Esophagus squamous epithelium (tissue), 5 donors: ENCODE results near the gene RRP1. TPM values are rescaled to one million over a fixed set of nuclear protein-coding genes. Genes with fewer than 3 reads are reported as not detected.
A peak's percentile ranks its signal among the peaks of the same experiment; 100 is the strongest.

ENCODE experiments used
- DNase-seq: peaks from one replicate; lab custom pipeline; 2025; lab: John Stamatoyannopoulos, UW
- H3K27ac ChIP-seq, 4 donors: fragments of 200-600 bp; sonication (generic); one replicate each; pipeline ENCODE4 v1.5.1; 2016 to 2019; ENCODE audit warnings: mild to moderate bottlenecking in 1 of 4
- H3K27me3 ChIP-seq, 4 donors: fragments of 200-600 bp; sonication (generic); 1 replicate in 3 of 4; 2 replicates in 1 of 4; pipeline versions ENCODE4 v1.5.1 to v1.6.0; 2017 to 2021; ENCODE audit warnings: antibody characterized with exemption in 1 of 4
- H3K36me3 ChIP-seq, 3 donors: fragments of 200-600 bp; sonication (generic); one replicate each; pipeline ENCODE4 v1.5.1; 2016 to 2019
- H3K4me1 ChIP-seq, 3 donors: fragments of 200-600 bp; sonication (generic); one replicate each; pipeline ENCODE4 v1.5.1; 2017 to 2019
- H3K4me3 ChIP-seq, 4 donors: fragments of 200-600 bp; sonication (generic); 1 replicate in 3 of 4; 2 replicates in 1 of 4; pipeline ENCODE4 v1.5.1; 2016 to 2019; ENCODE audit warnings: mild to moderate bottlenecking in 2 of 4, moderate library complexity in 1 of 4
- H3K9me3 ChIP-seq, 3 donors: fragments of 200-600 bp; sonication (generic); one replicate each; pipeline ENCODE4 v1.5.1; 2016 to 2019
- CTCF ChIP-seq, 6 experiments: fragments of 450-650 bp in 4 of 6; fragments of 200-600 bp in 2 of 6; sonication (generic) in 2 of 6; IDR thresholded peaks; one replicate each; pipeline ENCODE4 v1.5.1; 2016 to 2019; ENCODE audit warnings: antibody characterized with exemption in 6 of 6, mild to moderate bottlenecking in 4 of 6, moderate library complexity in 4 of 6
- POLR2A ChIP-seq, 4 donors: fragments of 450-650 bp; IDR thresholded peaks; one replicate each; pipeline ENCODE4 v1.6.1; 2017; ENCODE audit warnings: antibody characterized with exemption in 4 of 4, mild to moderate bottlenecking in 4 of 4, moderate library complexity in 3 of 4
- WGBS, 2 donors: methylation state at CpG; one replicate each; pipeline ENCODE4 v1.1.5; 2018; 5-methylcytosine and 5-hydroxymethylcytosine counted together
- intact Hi-C: fragments of 100-400 bp; cut with DNase I; formaldehyde crosslinking; loops from one replicate; pipeline ENCODE4 v1.15.0; 2022
- total RNA-seq, 4 donors: library from RNA; depleted of rRNA; stranded (reverse); fragments of >200 nt; gene quantifications; one replicate each; pipeline ENCODE4 v1.1.0, GENCODE V29; 2016
- donor health status: DM: yes; HTN: yes; CAD: no.

The RRP1 gene
- total RNA-seq, result 10 to 100 TPM; 22.5 to 37.2 (median 30.4) TPM

- Histone ChIP-seq H3K4me3 (peak within 1 kb of the TSS; percentile 71 to 99 (median 84)), H3K36me3 (peaks cover 8 to 37% (median 26%) of the 10 kb centered on the region in 3 donors), H3K4me1 (peaks cover 13 to 37% (median 15%) of the 10 kb centered on the region in 3 donors), H3K27ac (peak within 1 kb of the TSS; percentile 87 to 95 (median 91)), H3K27me3 (no peaks in the 10 kb centered on the region), H3K9me3 (no peaks in the 10 kb centered on the region)
- peak; percentile 69 for DNase-seq
- TF ChIP-seq CTCF (IDR thresholded peaks at IDR 0.05) (peak; percentile 98 to 100 (median 100)), POLR2A (IDR thresholded peaks at IDR 0.05) (peak in 3 of 4 donors; percentile 77 to 84 (median 80))
- WGBS, 2 donors, result 0 to 1% methylated on average over 15 to 35 of the region's 83 CpGs
- intact Hi-C loops, result no loop called here
Measured at GRCh38 chr21:43789276-43790009, at the start of gene RRP1. Gene RRP1, plus strand, starts transcription at chr21:43789577. Its CDS starts 53 bp downstream, at chr21:43789630.

- intact Hi-C loops, result no loop called here
- TF ChIP-seq POLR2A (IDR thresholded peaks at IDR 0.05), result no peak
- Histone ChIP-seq H3K27me3 (no peaks in the 10 kb centered on the region), H3K4me3 (no peak overlapping the region), H3K4me1 (peaks cover 0 to 26% (median 3%) of the 10 kb centered on the region in 3 donors), H3K9me3 (no peaks in the 10 kb centered on the region), H3K36me3 (peaks cover 3 to 74% (median 15%) of the 10 kb centered on the region in 3 donors), H3K27ac (peak overlapping the region; percentile 61 to 73 (median 68))
- no peak for DNase-seq
- 47 to 84% methylated on average over 4 to 8 of the region's 25 CpGs for WGBS, 2 donors
Measured at GRCh38 chr21:43739621-43740435, 49.5 kb upstream of the RRP1 start.

GRCh38 chr21:43740497-43741156 lies 48.8 kb upstream of the RRP1 start:
- peak overlapping the region; percentile 61 to 73 (median 68) for H3K27ac ChIP-seq
- intact Hi-C loops, result no loop called here
- WGBS, 2 donors, result 34 to 51% methylated on average over 8 to 10 of the region's 25 CpGs
- no peaks in the 10 kb centered on the region for H3K27me3 ChIP-seq
- peaks cover 0 to 18% (median 0%) of the 10 kb centered on the region in 3 donors for H3K4me1 ChIP-seq
- DNase-seq, result no peak
- no peaks in the 10 kb centered on the region for H3K9me3 ChIP-seq
- TF ChIP-seq CTCF (IDR thresholded peaks at IDR 0.05), result no peak
- TF ChIP-seq POLR2A (IDR thresholded peaks at IDR 0.05), result no peak
- peak overlapping the region in 1 of 4 donors; percentile 12 for H3K4me3 ChIP-seq
- H3K36me3 ChIP-seq, result peaks cover 3 to 74% (median 20%) of the 10 kb centered on the region in 3 donors

GRCh38 chr21:43741423-43742096 lies 47.8 kb upstream of the RRP1 start:
- H3K27ac ChIP-seq, result no peak overlapping the region
- no peak for DNase-seq
- H3K27me3 ChIP-seq, result no peaks in the 10 kb centered on the region
- peaks cover 0 to 17% (median 0%) of the 10 kb centered on the region in 3 donors for H3K4me1 ChIP-seq
- 82% methylated on average over 2 of the region's 28 CpGs; no CpG with 5 or more reads in 1 of the 2 donors for WGBS, 2 donors
- no peak for TF ChIP-seq POLR2A (IDR thresholded peaks at IDR 0.05)
- no peak for TF ChIP-seq CTCF (IDR thresholded peaks at IDR 0.05)
- H3K36me3 ChIP-seq, result peaks cover 3 to 74% (median 29%) of the 10 kb centered on the region in 3 donors
- no peaks in the 10 kb centered on the region for H3K9me3 ChIP-seq
- no peak overlapping the region for H3K4me3 ChIP-seq
- intact Hi-C loops, result no loop called here

- no peak for DNase-seq
- intact Hi-C loops, result no loop called here
- Histone ChIP-seq H3K27ac (no peak overlapping the region), H3K27me3 (no peaks in the 10 kb centered on the region), H3K4me1 (peaks cover 0 to 21% (median 0%) of the 10 kb centered on the region in 3 donors), H3K9me3 (no peaks in the 10 kb centered on the region), H3K36me3 (peaks cover 5 to 75% (median 25%) of the 10 kb centered on the region in 3 donors), H3K4me3 (no peak overlapping the region)
- WGBS, 2 donors, result 80 to 87% methylated on average over 1 to 3 of the region's 8 CpGs
- TF ChIP-seq CTCF (IDR thresholded peaks at IDR 0.05), result no peak
- TF ChIP-seq POLR2A (IDR thresholded peaks at IDR 0.05), result no peak
Measured at GRCh38 chr21:43743947-43744346, 45.4 kb upstream of the RRP1 start.
